ENCODE data around the gene DNAJC6. TPM values are rescaled to one million over a fixed set of nuclear protein-coding genes. Genes with fewer than 3 reads are reported as not detected.

DNAJC6 gene
- total RNA-seq, 4 donors from 2014 or later: 0.11 to 1.3 (median 0.34) TPM

GRCh38 chr1:65321879-65322278, 12.5 kb downstream of the DNAJC6 start:
- Histone ChIP-seq H3K36me3 (no peaks in the 10 kb centered on the region), H3K4me1 (no peaks in the 10 kb centered on the region), H3K4me3 (no peak overlapping the region), H3K27ac (no peak overlapping the region), H3K27me3 (no peaks in the 10 kb centered on the region), H3K9me3 (peaks cover 0 to 9% (median 0%) of the 10 kb centered on the region in 3 donors)
- TF ChIP-seq CTCF (IDR thresholded peaks at IDR 0.05) (no peak), POLR2A (IDR thresholded peaks at IDR 0.05) (no peak)
- 28 to 54% methylated on average over 2 of the region's 2 CpGs for WGBS, 2 donors
- intact Hi-C loops (cut with DNase I): no loop called here
- DNase-seq: no peak

- intact Hi-C loops (cut with DNase I): no loop called here
- no peaks in the 10 kb centered on the region for H3K4me1 ChIP-seq
- no peak for TF ChIP-seq CTCF (IDR thresholded peaks at IDR 0.05)
- no peak for TF ChIP-seq POLR2A (IDR thresholded peaks at IDR 0.05)
- H3K9me3 ChIP-seq: peaks cover 0 to 9% (median 0%) of the 10 kb centered on the region in 3 donors
- DNase-seq: no peak
- no peak overlapping the region for H3K27ac ChIP-seq
- no peaks in the 10 kb centered on the region for H3K36me3 ChIP-seq
- 49 to 56% methylated on average over 5 of the region's 5 CpGs for WGBS, 2 donors
- H3K4me3 ChIP-seq: no peak overlapping the region
- H3K27me3 ChIP-seq: no peaks in the 10 kb centered on the region
Observed at GRCh38 chr1:65323246-65323645, 13.9 kb downstream of the DNAJC6 start.

GRCh38 chr1:65330021-65330420, 20.7 kb downstream of the DNAJC6 start:
- Histone ChIP-seq H3K4me3 (no peak overlapping the region), H3K9me3 (no peaks in the 10 kb centered on the region), H3K27ac (no peak overlapping the region), H3K36me3 (no peaks in the 10 kb centered on the region), H3K27me3 (no peaks in the 10 kb centered on the region), H3K4me1 (no peaks in the 10 kb centered on the region)
- intact Hi-C loops (cut with DNase I): no loop called here
- 77 to 83% methylated on average over 1 of the region's 1 CpG for WGBS, 2 donors
- no peak for DNase-seq
- TF ChIP-seq CTCF (IDR thresholded peaks at IDR 0.05): no peak
- TF ChIP-seq POLR2A (IDR thresholded peaks at IDR 0.05): no peak

- no peak overlapping the region for H3K4me3 ChIP-seq
- no peaks in the 10 kb centered on the region for H3K4me1 ChIP-seq
- intact Hi-C loops (cut with DNase I): no loop called here
- WGBS, 2 donors: 68 to 76% methylated on average over 6 of the region's 6 CpGs
- H3K27ac ChIP-seq: no peak overlapping the region
- no peaks in the 10 kb centered on the region for H3K9me3 ChIP-seq
- no peak for DNase-seq
- no peaks in the 10 kb centered on the region for H3K36me3 ChIP-seq
- no peak for TF ChIP-seq CTCF (IDR thresholded peaks at IDR 0.05)
- no peak for TF ChIP-seq POLR2A (IDR thresholded peaks at IDR 0.05)
- H3K27me3 ChIP-seq: no peaks in the 10 kb centered on the region
Observed at GRCh38 chr1:65330822-65331221, 21.5 kb downstream of the DNAJC6 start.

- Histone ChIP-seq H3K27me3 (no peaks in the 10 kb centered on the region), H3K4me3 (no peak overlapping the region), H3K27ac (no peak overlapping the region), H3K9me3 (no peaks in the 10 kb centered on the region), H3K36me3 (no peaks in the 10 kb centered on the region), H3K4me1 (no peaks in the 10 kb centered on the region)
- no peak for TF ChIP-seq POLR2A (IDR thresholded peaks at IDR 0.05)
- TF ChIP-seq CTCF (IDR thresholded peaks at IDR 0.05): no peak
- DNase-seq: no peak
- intact Hi-C loops (cut with DNase I): no loop called here
- 73 to 76% methylated on average over 1 of the region's 1 CpG for WGBS, 2 donors
Observed at GRCh38 chr1:65332821-65333220, 23.5 kb downstream of the DNAJC6 start.

Data from esophagus squamous epithelium (tissue), 5 donors.